Measurements from ENCODE around the gene TRPM3.

- TF ChIP-seq CTCF (IDR thresholded peaks at IDR 0.05) (peak; percentile 85), EMX1 (CRISPR knock-in tag; IDR thresholded peaks at IDR 0.05) (no peak), PREB (CRISPR knock-in tag; IDR thresholded peaks at IDR 0.05; ENCODE audit: borderline replicate concordance) (no peak), E2F1 (CRISPR knock-in tag; IDR thresholded peaks at IDR 0.05) (no peak), ZNF232 (CRISPR knock-in tag; IDR thresholded peaks at IDR 0.05) (no peak), TEAD4 (CRISPR knock-in tag; IDR thresholded peaks at IDR 0.05) (no peak), ZBTB43 (CRISPR knock-in tag; IDR thresholded peaks at IDR 0.05) (no peak), ESRRA (CRISPR knock-in tag; IDR thresholded peaks at IDR 0.05; ENCODE audit: borderline replicate concordance) (no peak), KAT7 (CRISPR knock-in tag; IDR thresholded peaks at IDR 0.05; ENCODE audit: borderline replicate concordance) (no peak)
Measured at GRCh38 chr9:71001780-71002386, 119.5 kb downstream of the TRPM3 start.

Measured in WTC11 (cell line).